B cell (primary cell): Measurements from ENCODE around the gene IPMK. TPM values are rescaled to one million over a fixed set of nuclear protein-coding genes. Genes with fewer than 3 reads are reported as not detected.

Experiments used
- ATAC-seq: fragments of 200-7000 bp; cut with Tn5 transposase; one replicate; pipeline ENCODE4 v1.10.0; 2021; ENCODE audit warnings: low read depth, mild to moderate bottlenecking, moderate number of reproducible peaks, moderate library complexity
- CTCF ChIA-PET: fragments of 350-600 bp; sonication (Branson Sonifier 250); formaldehyde crosslinking; loops from one replicate; lab custom pipeline; 2021; ENCODE audit warnings: antibody characterized with exemption, inconsistent platforms; lab: Charles Lee
- POLR2A ChIA-PET: fragments of 350-600 bp; sonication (Branson Sonifier 250); formaldehyde crosslinking; loops from one replicate; lab custom pipeline; 2021; ENCODE audit warnings: antibody characterized with exemption; lab: Charles Lee
- DNase-seq: peaks from one replicate; pipeline ENCODE4 v3.0.0; 2013
- H2AFZ ChIP-seq: 2 replicates; pipeline ENCODE4 v1.6.1; 2012; ENCODE audit warnings: mild to moderate bottlenecking, low read depth, low read length; ENCODE audit not compliant: insufficient read depth, poor library complexity, severe bottlenecking
- H3K27ac ChIP-seq, 2 donors: 1 replicate in 1 of 2; 2 replicates in 1 of 2; pipeline ENCODE4 v1.5.1; 2012 to 2013; ENCODE audit warnings: low read length in 2 of 2, mild to moderate bottlenecking in 2 of 2, moderate library complexity in 1 of 2
- H3K27me3 ChIP-seq, 4 experiments: fragments of 200-600 bp in 1 of 4; sonication (generic) in 1 of 4; replicated peaks in 1 of 4; 1 replicate in 2 of 4; 2 replicates in 2 of 4; pipeline versions ENCODE4 v1.6.1 to v1.7.0; 2013 to 2016; ENCODE audit warnings: low read length in 3 of 4, mild to moderate bottlenecking in 2 of 4, mixed read lengths in 1 of 4, moderate library complexity in 1 of 4; ENCODE audit not compliant: insufficient read depth in 4 of 4, control insufficient read depth in 3 of 4; ENCODE audit errors: control extremely low read depth in 1 of 4
- H3K36me3 ChIP-seq, 2 experiments: replicated peaks in 1 of 2; 1 replicate in 1 of 2; 2 replicates in 1 of 2; pipeline versions ENCODE4 v1.6.1 to v1.7.1; 2013; ENCODE audit warnings: low read length in 1 of 2; ENCODE audit not compliant: insufficient read depth in 2 of 2, control insufficient read depth in 1 of 2; ENCODE audit errors: control extremely low read depth in 1 of 2, extremely low read depth in 1 of 2
- H3K4me1 ChIP-seq, 2 donors: fragments of 200-600 bp in 1 of 2; sonication (generic) in 1 of 2; 1 replicate in 1 of 2; 2 replicates in 1 of 2; pipeline versions ENCODE4 v1.5.1 to v1.6.1; 2013 to 2017; ENCODE audit warnings: low read length in 2 of 2; ENCODE audit not compliant: control insufficient read depth in 2 of 2, insufficient read depth in 2 of 2
- H3K4me2 ChIP-seq: replicated peaks from 2 replicates; pipeline ENCODE3; 2012; ENCODE audit warnings: mild to moderate bottlenecking, low read depth, low read length; ENCODE audit not compliant: poor library complexity, severe bottlenecking
- H3K4me3 ChIP-seq, 5 experiments: fragments of 200-600 bp in 1 of 5; sonication (generic) in 1 of 5; 1 replicate in 3 of 5; 2 replicates in 2 of 5; pipeline versions ENCODE4 v1.5.1 to v1.7.0; 2011 to 2016; ENCODE audit warnings: low read length in 4 of 5, mild to moderate bottlenecking in 4 of 5, low read depth in 2 of 5, control low read depth in 1 of 5, moderate library complexity in 1 of 5; ENCODE audit not compliant: insufficient read depth in 1 of 5; ENCODE audit errors: control extremely low read depth in 1 of 5, extremely low read depth in 1 of 5
- H3K79me2 ChIP-seq: fragments of 200-600 bp; sonication (generic); one replicate; pipeline ENCODE4 v1.6.0; 2016; ENCODE audit warnings: low read length; ENCODE audit not compliant: control insufficient read depth, insufficient read depth
- H3K9ac ChIP-seq: fragments of 200-600 bp; sonication (generic); 2 replicates; pipeline ENCODE4 v1.6.1; 2017; ENCODE audit warnings: mild to moderate bottlenecking, low read length, moderate library complexity
- H3K9me3 ChIP-seq, 3 donors: one replicate each; pipeline versions ENCODE4 v1.6.1 to v1.7.1; 2013; ENCODE audit warnings: low read length in 2 of 3; ENCODE audit not compliant: control insufficient read depth in 2 of 3, insufficient read depth in 1 of 3; ENCODE audit errors: control extremely low read depth in 1 of 3
- H4K20me1 ChIP-seq: 2 replicates; pipeline ENCODE4 v1.6.0; 2012; ENCODE audit warnings: mild to moderate bottlenecking, low read length; ENCODE audit not compliant: insufficient read depth, control insufficient read depth, poor library complexity, severe bottlenecking
- H3K27ac Mint-ChIP-seq: one replicate; pipeline ENCODE4 v1.8.0; 2021; ENCODE audit warnings: mixed read lengths
- H3K27me3 Mint-ChIP-seq: one replicate; pipeline ENCODE4 v1.8.0; 2021; ENCODE audit warnings: mixed read lengths
- H3K4me1 Mint-ChIP-seq: one replicate; pipeline ENCODE4 v1.8.0; 2021; ENCODE audit warnings: mixed read lengths
- H3K4me3 Mint-ChIP-seq: one replicate; pipeline ENCODE4 v1.8.0; 2021; ENCODE audit warnings: mixed read lengths
- H3K9me3 Mint-ChIP-seq: one replicate; pipeline ENCODE4 v1.8.0; 2022; ENCODE audit warnings: mixed read lengths; ENCODE audit not compliant: insufficient read depth
- CTCF ChIP-seq: fragments of 200-600 bp; IDR thresholded peaks from one replicate; pipeline ENCODE4 v1.8.0; 2022; ENCODE audit warnings: antibody characterized with exemption, mild to moderate bottlenecking
- EZH2 ChIP-seq: IDR thresholded peaks from 2 replicates; pipeline ENCODE4 v1.6.1; 2012; ENCODE audit warnings: borderline replicate concordance, low read depth, mild to moderate bottlenecking, moderate library complexity, low read length; ENCODE audit not compliant: insufficient read depth, poor library complexity, severe bottlenecking
- WGBS: methylation state at CpG from one replicate; pipeline ENCODE4 v1.1.5; 2013; ENCODE audit warnings: missing lambda C conversion rate; ENCODE audit not compliant: insufficient coverage; 5-methylcytosine and 5-hydroxymethylcytosine counted together
- intact Hi-C: fragments of 100-400 bp; cut with micrococcal nuclease; formaldehyde crosslinking; loops from one replicate; pipeline ENCODE4 v1.10.0; 2022
- polyA plus RNA-seq: library from polyadenylated mRNA; depleted of rRNA; stranded (reverse); fragments of >200 nt; gene quantifications from 2 replicates; pipeline ENCODE4 v1.2.3, GENCODE V29; 2012
- total RNA-seq, 2 donors: library from RNA; stranded (reverse); fragments of 120-200 nt in 1 of 2; gene quantifications; 1 replicate in 1 of 2; 2 replicates in 1 of 2; pipeline versions ENCODE4 v1.2.3 to v1.2.4, GENCODE V29; 2013 to 2022

The IPMK gene
- total and polyA plus RNA-seq, 2 donors (not counting 1 experiment from before 2014, with no cell fraction given) = 1.9 to 8.6 TPM

- no peak for TF ChIP-seq CTCF
- no peak for TF ChIP-seq EZH2
- Histone ChIP-seq H3K4me2 (no peak overlapping the region), H2AFZ (no peak overlapping the region), H3K79me2 (peaks cover 60% of the 10 kb centered on the region), H4K20me1 (peaks cover 30% of the 10 kb centered on the region), H3K9me3 (peaks cover 0 to 17% (median 2%) of the 10 kb centered on the region in 3 donors), H3K4me3 (no peak overlapping the region), H3K4me1 (peaks cover 9 to 17% of the 10 kb centered on the region in 2 donors), H3K9ac (no peak overlapping the region), H3K27me3 (no peaks in the 10 kb centered on the region), H3K36me3 (peaks cover 3 to 18% of the 10 kb centered on the region in 2 experiments), H3K27ac (no peak overlapping the region)
- Mint-ChIP-seq H3K4me3 (no peak overlapping the region), H3K27me3 (no peaks in the 10 kb centered on the region), H3K9me3 (peaks cover 2% of the 10 kb centered on the region), H3K27ac (no peak overlapping the region), H3K4me1 (peaks cover 51% of the 10 kb centered on the region)
- 100% methylated on average over 1 of the region's 4 CpGs for WGBS
- POLR2A ChIA-PET = interaction anchor here (0.7 kb wide), 1 partner anchor 30 kb away, joined by 3 read pairs; no protein-coding TSS in a partner anchor
- ATAC-seq (no peak), DNase-seq (no peak)
- intact Hi-C loops = no loop called here
- CTCF ChIA-PET = interaction anchor here (0.7 kb wide), 2 partner anchors 57 to 58 kb away, joined by 3 to 4 read pairs; no protein-coding TSS in a partner anchor
Observed at GRCh38 chr10:58240531-58240930, 27.2 kb downstream of the IPMK start.

GRCh38 chr10:58239561-58240169 is 28.0 kb downstream of the IPMK start:
- H3K4me3 Mint-ChIP-seq = no peak overlapping the region
- ChIA-PET CTCF (interaction anchor here (0.7 to 1.4 kb wide), 3 partner anchors 57 to 62 kb away, joined by 3 to 4 read pairs (median 4); no protein-coding TSS in a partner anchor), POLR2A (no interaction called here)
- Histone ChIP-seq H4K20me1 (peaks cover 30% of the 10 kb centered on the region), H3K36me3 (peaks cover 3 to 18% of the 10 kb centered on the region in 2 experiments), H2AFZ (no peak overlapping the region), H3K4me1 (peaks cover 9 to 17% of the 10 kb centered on the region in 2 donors), H3K4me2 (peak overlapping the region; percentile 16), H3K27me3 (no peaks in the 10 kb centered on the region), H3K9ac (no peak overlapping the region), H3K27ac (no peak overlapping the region), H3K4me3 (no peak overlapping the region), H3K9me3 (peaks cover 0 to 17% (median 2%) of the 10 kb centered on the region in 3 donors), H3K79me2 (peaks cover 55% of the 10 kb centered on the region)
- H3K27me3 Mint-ChIP-seq = no peaks in the 10 kb centered on the region
- DNase-seq = no peak
- WGBS = 96% methylated on average over 3 of the region's 5 CpGs
- peaks cover 2% of the 10 kb centered on the region for H3K9me3 Mint-ChIP-seq
- no peak for ATAC-seq
- no peak for TF ChIP-seq EZH2
- TF ChIP-seq CTCF = no peak
- no peak overlapping the region for H3K27ac Mint-ChIP-seq
- intact Hi-C loops = no loop called here
- peaks cover 51% of the 10 kb centered on the region for H3K4me1 Mint-ChIP-seq
